Measurements from ENCODE around the gene COA1.
"Not testable (repeated sequence)": the region's sequence is repeated elsewhere in the genome, so short reads cannot be mapped to it uniquely, and the experiment has no call there.

Gene COA1

GRCh38 chr7:43677864-43678263 is 51.5 kb downstream of the COA1 start:
- TF ChIP-seq CTCF (IDR thresholded peaks at IDR 0.05; ENCODE audit: low read depth, low read length), result no peak
- Histone ChIP-seq H3K4me1 (no peaks in the 10 kb centered on the region), H3K36me3 (no peaks in the 10 kb centered on the region), H3K27me3 (no peaks in the 10 kb centered on the region), H3K4me3 (ENCODE audit: low read depth, low read length) (no peak overlapping the region), H3K9me3 (no peaks in the 10 kb centered on the region)
- no peak for DNase-seq

- TF ChIP-seq CTCF (IDR thresholded peaks at IDR 0.05; ENCODE audit: low read depth, low read length), result no peak
- H3K27me3 ChIP-seq, result no peaks in the 10 kb centered on the region
- no peaks in the 10 kb centered on the region; the same call in 1 of the 2 replicates for H3K9me3 ChIP-seq
- no peak overlapping the region for H3K4me3 ChIP-seq (ENCODE audit: low read depth, low read length)
- no peaks in the 10 kb centered on the region for H3K4me1 ChIP-seq
- DNase-seq, result no peak
- H3K36me3 ChIP-seq, result no peaks in the 10 kb centered on the region
Measured at GRCh38 chr7:43674559-43675436, 54.5 kb downstream of the COA1 start.

GRCh38 chr7:43673243-43673976 is 55.9 kb downstream of the COA1 start:
- not testable (repeated sequence) for DNase-seq; H3K36me3 ChIP-seq; H3K4me1 ChIP-seq; H3K27me3 ChIP-seq; H3K4me3 ChIP-seq (ENCODE audit: low read depth, low read length); H3K9me3 ChIP-seq

GRCh38 chr7:43671521-43671920 is 57.8 kb downstream of the COA1 start:
- Histone ChIP-seq H3K4me1 (no peaks in the 10 kb centered on the region), H3K36me3 (no peaks in the 10 kb centered on the region), H3K9me3 (no peaks in the 10 kb centered on the region; the same call in 1 of the 2 replicates), H3K27me3 (no peaks in the 10 kb centered on the region), H3K4me3 (ENCODE audit: low read depth, low read length) (no peak overlapping the region)
- no peak for DNase-seq
- no peak for TF ChIP-seq CTCF (IDR thresholded peaks at IDR 0.05; ENCODE audit: low read depth, low read length)

GRCh38 chr7:43669286-43670081 is 59.8 kb downstream of the COA1 start:
- H3K36me3 ChIP-seq, result no peaks in the 10 kb centered on the region
- no peaks in the 10 kb centered on the region for H3K4me1 ChIP-seq
- no peak overlapping the region for H3K4me3 ChIP-seq (ENCODE audit: low read depth, low read length)
- no peak for DNase-seq
- no peaks in the 10 kb centered on the region for H3K27me3 ChIP-seq
- H3K9me3 ChIP-seq, result no peaks in the 10 kb centered on the region; the same call in 1 of the 2 replicates
- TF ChIP-seq CTCF (IDR thresholded peaks at IDR 0.05; ENCODE audit: low read depth, low read length), result no peak

GRCh38 chr7:43668035-43668434 is 61.3 kb downstream of the COA1 start:
- TF ChIP-seq CTCF (IDR thresholded peaks at IDR 0.05; ENCODE audit: low read depth, low read length), result no peak
- Histone ChIP-seq H3K36me3 (peaks cover under 1% of the 10 kb centered on the region; the same call in 1 of the 2 replicates), H3K27me3 (no peaks in the 10 kb centered on the region), H3K9me3 (no peaks in the 10 kb centered on the region; the same call in 1 of the 2 replicates), H3K4me1 (no peaks in the 10 kb centered on the region), H3K4me3 (ENCODE audit: low read depth, low read length) (no peak overlapping the region)
- no peak for DNase-seq
